Retina (tissue), 1 donor: ENCODE results near the gene SEMA6A.

Source experiments
- DNase-seq: peaks from one replicate; pipeline ENCODE4 v3.0.0-alpha.2; 2016

Gene SEMA6A

GRCh38 chr5:116454417-116454927 lies 120.2 kb downstream of the SEMA6A start:
- peak; percentile 35 for DNase-seq

GRCh38 chr5:116453988-116454411 lies 120.6 kb downstream of the SEMA6A start:
- DNase-seq: peak; percentile 30

- no peak for DNase-seq
Observed at GRCh38 chr5:116452774-116453368, 121.8 kb downstream of the SEMA6A start.

- DNase-seq: no peak
Observed at GRCh38 chr5:116451905-116452450, 122.6 kb downstream of the SEMA6A start.

- no peak for DNase-seq
Observed at GRCh38 chr5:116451066-116451465, 123.6 kb downstream of the SEMA6A start.

GRCh38 chr5:116449458-116449857 lies 125.2 kb downstream of the SEMA6A start:
- DNase-seq: no peak

- DNase-seq: no peak
Observed at GRCh38 chr5:116448870-116449427, 125.7 kb downstream of the SEMA6A start.

GRCh38 chr5:116448450-116448849 lies 126.2 kb downstream of the SEMA6A start:
- no peak for DNase-seq

GRCh38 chr5:116446356-116447005 lies 128.1 kb downstream of the SEMA6A start:
- DNase-seq: no peak

- no peak for DNase-seq
Observed at GRCh38 chr5:116445311-116445710, 129.3 kb downstream of the SEMA6A start.

- no peak for DNase-seq
Observed at GRCh38 chr5:116444373-116445295, 130.0 kb downstream of the SEMA6A start.

GRCh38 chr5:116442931-116443551 lies 131.6 kb downstream of the SEMA6A start:
- DNase-seq: no peak

GRCh38 chr5:116442095-116442534 lies 132.5 kb downstream of the SEMA6A start:
- DNase-seq: no peak

- no peak for DNase-seq
Observed at GRCh38 chr5:116441223-116441622, 133.4 kb downstream of the SEMA6A start.

GRCh38 chr5:116440457-116441001 lies 134.1 kb downstream of the SEMA6A start:
- DNase-seq: no peak

- DNase-seq: no peak
Observed at GRCh38 chr5:116439905-116440304, 134.7 kb downstream of the SEMA6A start.

GRCh38 chr5:116438979-116439554 lies 135.6 kb downstream of the SEMA6A start:
- DNase-seq: no peak

- no peak for DNase-seq
Observed at GRCh38 chr5:116437922-116438578, 136.6 kb downstream of the SEMA6A start.

GRCh38 chr5:116437351-116437705 lies 137.3 kb downstream of the SEMA6A start:
- no peak for DNase-seq

GRCh38 chr5:116436674-116437350 lies 137.8 kb downstream of the SEMA6A start:
- DNase-seq: no peak
